22Rv1 (cell line): ENCODE results near the gene MFSD2A.

Source experiments
- CTCF ChIP-seq: fragments of 450-650 bp; IDR thresholded peaks from 2 replicates; pipeline ENCODE4 v1.5.1; 2017; ENCODE audit warnings: mild to moderate bottlenecking
- ZFX ChIP-seq: fragments of 450-650 bp; IDR thresholded peaks from 2 replicates; pipeline ENCODE4 v1.6.1; 2017; ENCODE audit warnings: antibody characterized with exemption, borderline replicate concordance

GRCh38 chr1:39977202-39977601, 22.3 kb downstream of the MFSD2A start:
- TF ChIP-seq CTCF, result no peak
- no peak for TF ChIP-seq ZFX
